AG04450 (cell line): ENCODE measurements around the gene SCGB1C2. TPM values are rescaled to one million over a fixed set of nuclear protein-coding genes. Genes with fewer than 3 reads are reported as not detected.

Source experiments
- CTCF ChIA-PET: fragments of 300-600, 350-600 bp; formaldehyde crosslinking; extraction: SDS; loops from one replicate; lab custom pipeline; 2022; ENCODE audit warnings: antibody characterized with exemption, inconsistent platforms; lab: Charles Lee
- POLR2A ChIA-PET: fragments of 350-600 bp; formaldehyde crosslinking; extraction: SDS; loops from one replicate; lab custom pipeline; 2021; ENCODE audit warnings: antibody characterized with exemption, inconsistent platforms; lab: Yijun Ruan, JAX
- DNase-seq: peaks from one replicate; pipeline ENCODE4 v3.0.0-alpha.2; 2011; ENCODE audit warnings: low read depth, low spot score
- H3K27ac ChIP-seq: one replicate; pipeline ENCODE4 v1.5.1; 2012; ENCODE audit warnings: low read depth, low read length, control low read depth
- H3K27me3 ChIP-seq: one replicate; pipeline ENCODE4 v1.6.0; 2012; ENCODE audit warnings: low read length; ENCODE audit not compliant: control insufficient read depth, insufficient read depth
- H3K4me3 ChIP-seq: 2 replicates; pipeline ENCODE4 v1.5.1; 2011; ENCODE audit warnings: mild to moderate bottlenecking, low read depth, low read length, control low read depth
- H3K9me3 ChIP-seq: 2 replicates; pipeline ENCODE4 v1.5.1; 2012; ENCODE audit warnings: low read length; ENCODE audit not compliant: control insufficient read depth, insufficient read depth
- polyA plus RNA-seq: library from polyadenylated mRNA; depleted of rRNA; stranded (reverse); fragments of >200 nt; gene quantifications from 2 replicates; pipeline ENCODE4 v1.2.3, GENCODE V29; 2011
- TF ChIP-seq, protein P1 (sequence below): IDR thresholded peaks from 2 replicates; pipeline ENCODE4 v1.5.1; 2011; ENCODE audit warnings: low read depth, low read length, control low read depth, inconsistent platforms

Gene SCGB1C2
- polyA plus RNA-seq, 1 experiment: not detected

DNA sequence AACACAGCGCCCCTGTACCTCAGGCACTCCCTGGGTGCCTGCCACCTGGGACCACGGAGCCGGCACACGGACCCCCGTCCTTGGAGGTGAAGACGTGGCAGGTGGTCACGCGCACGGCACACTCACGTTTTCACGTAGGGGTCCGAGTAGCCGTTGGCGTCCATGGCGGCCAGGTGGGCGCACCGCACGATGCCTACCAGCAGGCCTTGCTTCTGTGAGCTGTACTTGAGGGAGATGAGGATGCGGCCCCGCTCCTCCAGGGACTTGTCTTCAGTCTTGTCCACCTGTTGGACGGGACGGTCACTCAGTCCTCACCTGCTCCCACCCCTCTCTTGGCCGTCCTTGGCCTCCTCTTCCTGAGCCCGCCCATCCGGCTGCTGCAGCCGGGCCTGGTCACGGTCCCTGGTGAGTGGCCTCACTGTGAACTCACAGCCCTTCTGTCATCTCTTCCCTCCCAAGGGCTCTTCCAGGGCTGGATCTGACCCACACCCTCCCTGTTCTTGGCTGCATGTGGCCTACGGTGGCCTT is 18.8 kb downstream of the SCGB1C2 start:
- POLR2A ChIA-PET: no interaction called here
- TF ChIP-seq, protein P1, sequence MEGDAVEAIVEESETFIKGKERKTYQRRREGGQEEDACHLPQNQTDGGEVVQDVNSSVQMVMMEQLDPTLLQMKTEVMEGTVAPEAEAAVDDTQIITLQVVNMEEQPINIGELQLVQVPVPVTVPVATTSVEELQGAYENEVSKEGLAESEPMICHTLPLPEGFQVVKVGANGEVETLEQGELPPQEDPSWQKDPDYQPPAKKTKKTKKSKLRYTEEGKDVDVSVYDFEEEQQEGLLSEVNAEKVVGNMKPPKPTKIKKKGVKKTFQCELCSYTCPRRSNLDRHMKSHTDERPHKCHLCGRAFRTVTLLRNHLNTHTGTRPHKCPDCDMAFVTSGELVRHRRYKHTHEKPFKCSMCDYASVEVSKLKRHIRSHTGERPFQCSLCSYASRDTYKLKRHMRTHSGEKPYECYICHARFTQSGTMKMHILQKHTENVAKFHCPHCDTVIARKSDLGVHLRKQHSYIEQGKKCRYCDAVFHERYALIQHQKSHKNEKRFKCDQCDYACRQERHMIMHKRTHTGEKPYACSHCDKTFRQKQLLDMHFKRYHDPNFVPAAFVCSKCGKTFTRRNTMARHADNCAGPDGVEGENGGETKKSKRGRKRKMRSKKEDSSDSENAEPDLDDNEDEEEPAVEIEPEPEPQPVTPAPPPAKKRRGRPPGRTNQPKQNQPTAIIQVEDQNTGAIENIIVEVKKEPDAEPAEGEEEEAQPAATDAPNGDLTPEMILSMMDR: no peak

DNA sequence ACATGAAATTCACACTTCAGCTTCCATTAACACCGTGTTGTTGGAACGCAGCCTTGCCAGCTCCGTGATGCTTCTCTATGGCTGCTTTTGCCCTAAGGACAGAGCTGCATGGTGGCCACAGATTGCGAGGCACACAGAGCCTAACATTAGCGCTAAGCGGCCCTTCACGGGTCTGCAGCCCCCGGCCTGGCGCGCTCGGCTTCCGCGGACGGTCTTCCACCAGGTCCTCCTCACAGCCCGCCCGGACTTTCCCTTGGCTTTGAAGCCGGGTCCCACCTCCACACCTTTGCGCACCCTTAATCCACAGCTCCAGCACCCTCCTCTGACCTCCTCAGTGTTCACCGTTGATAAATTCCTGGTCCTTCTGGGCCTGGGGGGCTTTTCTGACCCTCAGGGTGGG is 19.6 kb downstream of the SCGB1C2 start:
- H3K27me3 ChIP-seq: peaks cover 8% of the 10 kb centered on the region
- no peak overlapping the region for H3K27ac ChIP-seq
- ChIA-PET POLR2A (no interaction called here), CTCF (no interaction called here)
- DNase-seq: no peak
- H3K4me3 ChIP-seq: no peak overlapping the region
- TF ChIP-seq, protein P1: no peak
- H3K9me3 ChIP-seq: no peaks in the 10 kb centered on the region; the same call in 1 of the 2 replicates

More for the DNA sequence above, 18.8 kb downstream of the SCGB1C2 start:
- Histone ChIP-seq H3K9me3 (no peaks in the 10 kb centered on the region; the same call in 1 of the 2 replicates), H3K27ac (no peak overlapping the region), H3K4me3 (no peak overlapping the region), H3K27me3 (peaks cover 4% of the 10 kb centered on the region)
- CTCF ChIA-PET: no interaction called here
- no peak for DNase-seq

DNA sequence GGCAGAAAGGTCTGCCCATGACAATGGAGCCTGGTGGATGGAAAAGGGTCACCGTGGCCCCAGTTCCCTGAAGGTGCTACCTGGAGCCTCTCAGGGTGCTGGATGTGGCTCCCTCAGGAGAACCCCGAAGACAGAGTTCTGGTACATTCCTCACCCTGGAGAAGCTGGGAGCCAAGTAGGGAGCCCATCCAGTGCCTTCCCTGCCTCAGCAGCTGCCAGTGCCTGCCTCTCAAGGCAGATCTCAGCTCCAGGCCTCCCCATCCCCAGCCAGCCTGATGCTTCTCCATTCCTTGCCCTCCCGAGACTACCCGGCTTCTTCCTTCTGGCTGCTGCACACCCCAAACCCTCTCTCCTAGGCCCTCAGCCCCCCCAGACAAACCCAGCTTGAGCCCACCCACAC is 20.5 kb downstream of the SCGB1C2 start:
- ChIA-PET POLR2A (no interaction called here), CTCF (no interaction called here)
- Histone ChIP-seq H3K9me3 (no peaks in the 10 kb centered on the region; the same call in 1 of the 2 replicates), H3K27me3 (peaks cover 9% of the 10 kb centered on the region), H3K27ac (no peak overlapping the region), H3K4me3 (no peak overlapping the region)
- TF ChIP-seq, protein P1: no peak
- no peak for DNase-seq

DNA sequence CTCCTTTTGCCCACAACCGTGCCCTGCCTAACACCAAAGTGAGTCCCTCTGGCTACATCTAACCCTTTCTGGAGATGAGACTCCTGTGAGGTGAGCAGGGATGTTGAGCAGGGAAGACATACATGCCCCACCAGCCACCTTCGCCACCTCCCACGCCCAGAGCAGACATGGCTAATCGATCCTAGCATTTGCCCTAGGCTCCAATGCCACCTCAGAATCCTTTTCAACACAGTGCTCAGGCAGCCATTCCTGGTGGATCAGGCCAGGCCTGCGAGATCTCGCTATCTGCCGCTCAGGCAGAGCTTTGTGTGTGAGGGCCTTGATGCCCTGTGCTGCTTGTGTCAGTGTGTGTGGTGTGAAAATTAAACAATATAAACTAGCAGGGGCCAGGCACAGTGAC is 21.0 kb downstream of the SCGB1C2 start:
- ChIA-PET CTCF (no interaction called here), POLR2A (no interaction called here)
- Histone ChIP-seq H3K4me3 (no peak overlapping the region), H3K27me3 (peaks cover 9% of the 10 kb centered on the region), H3K9me3 (no peaks in the 10 kb centered on the region; the same call in 1 of the 2 replicates), H3K27ac (no peak overlapping the region)
- TF ChIP-seq, protein P1: no peak
- no peak for DNase-seq

DNA sequence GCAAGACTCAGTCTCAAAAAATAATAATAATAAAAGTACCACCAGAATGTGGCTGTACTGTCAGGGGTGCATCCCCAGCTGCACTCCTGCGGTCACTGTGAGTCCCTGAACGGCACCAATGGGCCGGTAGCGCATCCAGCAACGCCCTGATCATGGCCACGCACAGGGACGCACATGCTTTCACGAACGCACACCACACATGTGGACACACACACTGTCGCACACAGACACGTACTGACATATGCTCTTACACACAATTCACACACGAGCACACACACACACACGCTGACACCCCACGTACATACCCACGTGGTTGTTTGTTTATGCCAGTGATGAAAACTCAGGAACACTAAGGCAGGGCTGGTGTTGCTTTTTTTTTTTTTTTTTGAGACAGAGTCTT is 22.2 kb downstream of the SCGB1C2 start:
- ChIA-PET CTCF (no interaction called here), POLR2A (no interaction called here)
- H3K9me3 ChIP-seq: no peaks in the 10 kb centered on the region; the same call in 1 of the 2 replicates
- H3K4me3 ChIP-seq: no peak overlapping the region
- no peak overlapping the region for H3K27ac ChIP-seq
- DNase-seq: no peak
- TF ChIP-seq, protein P1: no peak
- peaks cover 9% of the 10 kb centered on the region for H3K27me3 ChIP-seq
